ENCODE data around the gene DLG2. TPM values are rescaled to one million over a fixed set of nuclear protein-coding genes. Genes with fewer than 3 reads are reported as not detected.

DLG2 gene
- total RNA-seq, 1 donor from 2014 or later: 0.26 TPM

GRCh38 chr11:84437071-84437980, 1189.8 kb downstream of the DLG2 start:
- H3K36me3 ChIP-seq (ENCODE audit: control insufficient read depth, insufficient read depth, low read length): no peaks in the 10 kb centered on the region
- FAIRE-seq (no peak), DNase-seq (ENCODE audit: low read depth) (peak; percentile 6)
- no peak overlapping the region for H3K4me3 ChIP-seq (ENCODE audit: low read depth, low read length)
- no peak for TF ChIP-seq CTCF (IDR thresholded peaks at IDR 0.05; ENCODE audit: insufficient read depth, low read length, severe bottlenecking)
- H3K27me3 ChIP-seq (ENCODE audit: control insufficient read depth, insufficient read depth, low read length): no peaks in the 10 kb centered on the region

DNA sequence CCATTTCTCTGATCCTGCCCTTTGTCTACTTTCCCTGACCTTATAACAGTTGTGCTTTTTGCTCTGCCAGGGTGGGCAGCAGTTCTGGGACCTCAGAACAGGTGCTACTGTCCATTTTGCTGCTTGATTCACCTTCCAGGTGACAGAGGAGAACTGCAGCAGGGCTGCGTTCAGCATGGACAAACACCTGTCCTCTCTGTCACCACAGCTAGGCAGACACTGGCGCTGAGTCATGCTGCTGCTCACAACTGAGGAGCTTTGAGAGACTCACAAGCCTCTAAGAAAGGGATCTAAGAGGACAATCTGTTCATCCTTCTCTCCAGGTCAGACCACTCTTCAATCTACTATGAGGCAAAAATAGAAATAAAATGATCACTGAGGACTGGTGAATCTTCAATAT, 1196.5 kb downstream of the DLG2 start:
- Histone ChIP-seq H3K4me3 (ENCODE audit: low read depth, low read length) (no peak overlapping the region), H3K27me3 (ENCODE audit: control insufficient read depth, insufficient read depth, low read length) (no peaks in the 10 kb centered on the region), H3K36me3 (ENCODE audit: control insufficient read depth, insufficient read depth, low read length) (no peaks in the 10 kb centered on the region)
- no peak for FAIRE-seq
- no peak for DNase-seq (ENCODE audit: low read depth)
- no peak for TF ChIP-seq CTCF (IDR thresholded peaks at IDR 0.05; ENCODE audit: insufficient read depth, low read length, severe bottlenecking)

GRCh38 chr11:84425673-84426072, 1201.5 kb downstream of the DLG2 start:
- no peaks in the 10 kb centered on the region for H3K36me3 ChIP-seq (ENCODE audit: control insufficient read depth, insufficient read depth, low read length)
- H3K4me3 ChIP-seq (ENCODE audit: low read depth, low read length): no peak overlapping the region
- FAIRE-seq: no peak
- H3K27me3 ChIP-seq (ENCODE audit: control insufficient read depth, insufficient read depth, low read length): no peaks in the 10 kb centered on the region
- DNase-seq (ENCODE audit: low read depth): no peak
- no peak for TF ChIP-seq CTCF (IDR thresholded peaks at IDR 0.05; ENCODE audit: insufficient read depth, low read length, severe bottlenecking)

DNA sequence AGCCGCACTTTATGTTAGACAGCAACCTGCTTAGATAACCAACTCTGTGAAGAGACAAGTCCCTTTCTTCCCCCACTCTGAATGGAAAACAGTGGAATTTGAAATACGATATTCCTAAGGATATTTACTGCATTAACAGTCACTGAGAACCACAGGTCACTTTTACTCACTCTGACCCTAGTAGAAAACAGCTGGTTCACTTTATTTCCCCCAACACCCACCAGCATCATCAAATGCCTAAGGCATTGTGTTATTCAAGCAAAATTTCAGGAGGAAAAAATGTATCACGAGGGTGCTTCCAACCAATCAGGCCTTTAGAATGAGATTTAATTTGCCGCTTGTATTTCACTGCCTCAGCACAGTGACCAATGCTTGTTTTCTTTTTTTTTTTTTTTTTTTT, 1206.9 kb downstream of the DLG2 start:
- no peak for FAIRE-seq
- no peak for DNase-seq (ENCODE audit: low read depth)
- TF ChIP-seq CTCF (IDR thresholded peaks at IDR 0.05; ENCODE audit: insufficient read depth, low read length, severe bottlenecking): no peak
- H3K36me3 ChIP-seq (ENCODE audit: control insufficient read depth, insufficient read depth, low read length): no peaks in the 10 kb centered on the region
- H3K27me3 ChIP-seq (ENCODE audit: control insufficient read depth, insufficient read depth, low read length): no peaks in the 10 kb centered on the region
- no peak overlapping the region for H3K4me3 ChIP-seq (ENCODE audit: low read depth, low read length)

DNA sequence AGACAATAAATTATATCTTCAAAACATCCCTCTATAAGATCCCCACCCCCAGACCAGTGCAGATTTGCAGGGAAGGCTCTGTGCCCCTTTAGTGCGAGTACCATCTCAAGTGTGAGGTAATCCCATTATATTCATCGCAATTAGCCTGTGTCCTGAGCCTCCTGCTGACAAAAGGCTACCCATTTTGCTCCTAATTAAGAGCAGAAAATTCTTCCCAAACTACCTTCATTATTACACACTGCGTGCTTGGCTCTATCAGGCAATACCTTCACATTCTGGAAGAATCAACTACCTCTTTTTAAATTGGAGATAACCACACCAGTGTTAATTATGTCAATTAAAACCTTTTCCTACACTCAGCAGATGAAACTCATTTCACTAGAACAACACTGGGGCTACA, 1207.5 kb downstream of the DLG2 start:
- FAIRE-seq: no peak

More for the DNA sequence above, 1207.5 kb downstream of the DLG2 start:
- DNase-seq (ENCODE audit: low read depth): no peak
- TF ChIP-seq CTCF (IDR thresholded peaks at IDR 0.05; ENCODE audit: insufficient read depth, low read length, severe bottlenecking): no peak
- no peaks in the 10 kb centered on the region for H3K36me3 ChIP-seq (ENCODE audit: control insufficient read depth, insufficient read depth, low read length)
- H3K27me3 ChIP-seq (ENCODE audit: control insufficient read depth, insufficient read depth, low read length): no peaks in the 10 kb centered on the region
- no peak overlapping the region for H3K4me3 ChIP-seq (ENCODE audit: low read depth, low read length)

All from bronchial epithelial cell (primary cell).